IPS DF 6.9 (cell line): ENCODE measurements around the gene PLD2.
"Not testable (repeated sequence)": the region's sequence is repeated elsewhere in the genome, so short reads cannot be mapped to it uniquely, and the experiment has no call there.

Experiments used
- DNase-seq: peaks from one replicate; pipeline ENCODE4 v3.0.0-alpha.2; 2013; ENCODE audit warnings: low read depth, low spot score
- H3K27ac ChIP-seq: one replicate; pipeline ENCODE4 v1.5.1; 2013; ENCODE audit warnings: low read length, control low read depth
- H3K27me3 ChIP-seq: 2 replicates; pipeline ENCODE4 v1.6.1; 2013; ENCODE audit warnings: mild to moderate bottlenecking, low read length; ENCODE audit not compliant: control insufficient read depth, insufficient read depth
- H3K36me3 ChIP-seq: 2 replicates; pipeline ENCODE4 v1.6.1; 2013; ENCODE audit warnings: low read length; ENCODE audit not compliant: control insufficient read depth, insufficient read depth
- H3K4me1 ChIP-seq: 2 replicates; pipeline ENCODE4 v1.6.1; 2013; ENCODE audit warnings: low read length; ENCODE audit not compliant: control insufficient read depth, insufficient read depth
- H3K4me3 ChIP-seq: 2 replicates; pipeline ENCODE4 v1.5.1; 2013; ENCODE audit warnings: mild to moderate bottlenecking, low read length
- H3K9me3 ChIP-seq: 2 replicates; pipeline ENCODE4 v1.6.1; 2013; ENCODE audit warnings: low read length, inconsistent platforms; ENCODE audit not compliant: control insufficient read depth, insufficient read depth
- WGBS: extraction: QIAGEN DNeasy Blood & Tissue Kit; methylation state at CpG from one replicate; pipeline ENCODE4 v1.1.7; 2013; ENCODE audit warnings: mixed read lengths, missing lambda C conversion rate; ENCODE audit not compliant: insufficient read length, insufficient coverage; 5-methylcytosine and 5-hydroxymethylcytosine counted together

The PLD2 gene

GRCh38 chr17:4857347-4857746 lies 50.4 kb downstream of the PLD2 start:
- peaks cover 15% of the 10 kb centered on the region for H3K4me1 ChIP-seq
- WGBS, result no CpG with 5 or more reads among the region's 7 CpGs
- not testable (repeated sequence) for H3K9me3 ChIP-seq, H3K27me3 ChIP-seq, H3K4me3 ChIP-seq, H3K36me3 ChIP-seq, DNase-seq, H3K27ac ChIP-seq

DNA sequence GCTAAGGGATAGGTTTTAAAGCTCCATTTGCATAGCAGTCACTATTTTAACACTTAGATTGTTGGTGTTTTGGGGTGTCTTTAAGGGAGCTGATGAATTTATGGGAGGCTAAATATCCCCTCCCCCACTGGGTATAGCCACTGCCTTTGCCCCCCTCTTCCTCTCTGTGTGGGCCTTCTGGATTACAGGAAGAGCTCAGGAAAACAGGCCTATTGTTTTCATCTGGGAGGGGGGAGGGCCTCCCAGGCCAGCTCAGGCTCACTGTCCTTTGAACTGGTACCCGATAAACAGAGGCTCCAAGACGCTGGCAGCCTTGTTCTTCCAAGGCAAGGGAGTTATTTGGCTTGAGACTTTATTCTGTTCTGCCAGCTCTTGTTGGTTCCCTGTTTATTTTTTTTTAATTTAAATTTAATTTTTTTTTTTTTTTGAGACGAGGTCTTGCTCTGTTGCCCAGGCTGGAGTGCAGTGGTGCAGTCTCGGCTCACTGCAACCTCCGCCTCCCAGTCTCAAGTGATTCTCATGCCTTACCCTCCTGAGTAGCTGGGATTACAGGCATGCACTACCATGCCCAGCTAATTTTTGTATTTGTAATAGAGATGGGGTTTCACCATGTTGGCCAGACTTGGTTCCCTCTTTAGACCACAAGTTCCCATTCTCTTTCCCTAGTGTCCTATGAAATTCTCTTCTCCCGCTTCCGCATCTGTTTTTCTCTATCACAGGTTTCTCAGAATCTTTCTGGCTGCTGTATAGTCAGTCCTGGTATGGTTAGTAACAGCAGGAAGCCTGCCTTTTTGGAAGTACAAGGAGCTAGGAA lies 51.3 kb downstream of the PLD2 start:
- no CpG with 5 or more reads among the region's 7 CpGs for WGBS
- Histone ChIP-seq H3K27ac (no peak overlapping the region), H3K4me3 (no peak overlapping the region), H3K36me3 (no peaks in the 10 kb centered on the region), H3K9me3 (no peaks in the 10 kb centered on the region), H3K27me3 (no peaks in the 10 kb centered on the region), H3K4me1 (peaks cover 15% of the 10 kb centered on the region)
- DNase-seq, result no peak

- Histone ChIP-seq H3K27me3 (no peaks in the 10 kb centered on the region), H3K4me3 (no peak overlapping the region), H3K4me1 (peaks cover 12% of the 10 kb centered on the region), H3K9me3 (no peaks in the 10 kb centered on the region), H3K36me3 (no peaks in the 10 kb centered on the region), H3K27ac (no peak overlapping the region)
- no peak for DNase-seq
- no CpG with 5 or more reads among the region's 5 CpGs for WGBS
Observed at GRCh38 chr17:4858882-4859260, 51.9 kb downstream of the PLD2 start.

DNA sequence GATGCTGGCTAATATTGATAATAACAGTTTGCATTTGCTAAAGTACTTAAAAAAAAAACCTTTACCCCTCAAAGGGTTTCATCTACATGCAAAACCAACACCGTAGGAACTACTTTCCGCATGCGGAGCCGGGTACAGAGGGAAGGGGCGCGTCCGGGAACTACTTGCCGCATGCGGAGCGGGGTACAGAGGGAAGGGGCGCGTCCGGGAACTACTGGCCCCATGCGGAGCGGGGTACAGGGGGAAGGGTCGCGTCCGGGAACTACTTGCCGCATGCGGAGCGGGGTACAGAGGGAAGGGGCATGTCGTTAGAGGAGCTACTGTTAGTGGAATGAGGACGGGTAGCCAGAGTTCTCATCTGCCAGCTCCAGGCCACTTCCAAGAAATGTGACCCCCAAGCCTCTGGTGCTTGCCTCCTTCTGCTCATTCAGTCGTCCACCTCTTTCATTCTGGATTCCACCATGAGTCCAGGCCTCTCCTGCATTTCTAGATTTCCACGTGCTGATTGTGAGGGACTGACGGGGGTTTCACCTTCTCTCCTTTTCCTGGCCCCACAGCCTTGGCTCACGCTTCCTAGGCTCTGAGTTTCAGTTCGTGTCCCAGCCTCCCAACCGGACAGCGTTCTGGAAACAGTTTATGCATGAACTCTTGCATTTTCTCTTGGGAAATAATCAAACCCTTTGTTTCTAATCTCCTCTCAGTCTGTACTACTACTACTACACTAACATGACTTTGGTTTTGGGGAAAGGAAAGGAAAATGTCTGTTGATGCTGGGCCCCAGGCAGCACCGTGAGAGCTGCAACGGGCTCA lies 53.1 kb downstream of the PLD2 start:
- no peak for DNase-seq
- H3K4me3 ChIP-seq, result no peak overlapping the region
- no peak overlapping the region for H3K27ac ChIP-seq
- no peaks in the 10 kb centered on the region for H3K36me3 ChIP-seq
- H3K4me1 ChIP-seq, result peaks cover 12% of the 10 kb centered on the region
- H3K27me3 ChIP-seq, result no peaks in the 10 kb centered on the region
- no peaks in the 10 kb centered on the region for H3K9me3 ChIP-seq
- WGBS, result no CpG with 5 or more reads among the region's 32 CpGs

GRCh38 chr17:4860651-4861050 lies 53.7 kb downstream of the PLD2 start:
- no CpG with 5 or more reads among the region's 9 CpGs for WGBS

GRCh38 chr17:4861052-4861451 lies 54.1 kb downstream of the PLD2 start:
- Histone ChIP-seq H3K36me3 (no peaks in the 10 kb centered on the region), H3K4me1 (peaks cover 12% of the 10 kb centered on the region), H3K27me3 (no peaks in the 10 kb centered on the region), H3K4me3 (no peak overlapping the region), H3K27ac (no peak overlapping the region), H3K9me3 (no peaks in the 10 kb centered on the region)
- WGBS, result no CpG with 5 or more reads among the region's 16 CpGs
- DNase-seq, result no peak

More at GRCh38 chr17:4860651-4861050, 53.7 kb downstream of the PLD2 start:
- Histone ChIP-seq H3K36me3 (no peaks in the 10 kb centered on the region), H3K27ac (no peak overlapping the region), H3K9me3 (no peaks in the 10 kb centered on the region), H3K27me3 (no peaks in the 10 kb centered on the region), H3K4me3 (no peak overlapping the region), H3K4me1 (peaks cover 12% of the 10 kb centered on the region)
- DNase-seq, result no peak

DNA sequence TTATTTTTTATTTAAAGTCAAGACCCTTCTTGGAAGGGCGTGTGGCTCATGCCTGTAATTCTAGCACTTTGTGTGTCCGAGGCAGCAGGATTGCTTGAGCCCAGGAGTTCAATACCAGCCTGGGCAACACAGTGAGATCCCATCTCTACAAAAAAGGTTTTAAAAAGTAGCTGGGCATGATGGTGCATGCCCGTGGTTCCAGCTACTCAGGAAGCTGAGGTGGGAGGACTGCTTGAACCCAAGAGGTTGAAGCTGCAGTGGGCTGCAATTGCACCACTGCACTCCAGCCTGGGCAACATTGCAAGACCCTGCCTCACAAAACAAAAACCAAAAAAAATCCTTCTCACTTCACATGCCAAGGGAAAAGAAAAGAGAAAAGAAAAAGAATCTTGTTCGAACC lies 55.8 kb downstream of the PLD2 start:
- DNase-seq, result no peak
- Histone ChIP-seq H3K36me3 (no peaks in the 10 kb centered on the region), H3K4me1 (peaks cover 10% of the 10 kb centered on the region), H3K9me3 (no peaks in the 10 kb centered on the region), H3K27me3 (no peaks in the 10 kb centered on the region), H3K4me3 (no peak overlapping the region), H3K27ac (no peak overlapping the region)
- WGBS, result no CpG with 5 or more reads among the region's 4 CpGs

DNA sequence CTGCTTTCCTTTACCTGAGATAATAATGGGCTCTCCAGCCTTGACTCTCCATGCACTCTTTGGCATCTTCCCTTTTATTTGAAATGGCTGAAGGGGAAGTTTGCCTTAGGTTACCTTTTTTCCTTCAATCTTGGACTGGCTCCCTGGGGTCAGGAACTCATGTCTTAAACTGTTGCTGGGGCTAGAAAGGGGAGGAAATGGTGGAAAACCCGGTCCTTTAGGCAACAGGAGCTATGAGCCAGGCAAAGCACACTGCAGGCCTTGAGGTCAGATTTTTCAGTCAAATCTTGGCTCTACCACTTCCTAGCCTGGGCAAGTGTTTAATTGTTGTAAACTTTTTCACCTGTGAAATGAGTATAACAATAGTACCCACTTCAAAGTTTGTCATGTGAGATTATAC lies 56.4 kb downstream of the PLD2 start:
- peaks cover 8% of the 10 kb centered on the region for H3K4me1 ChIP-seq
- WGBS, result no CpG with 5 or more reads among the region's 1 CpG

DNA sequence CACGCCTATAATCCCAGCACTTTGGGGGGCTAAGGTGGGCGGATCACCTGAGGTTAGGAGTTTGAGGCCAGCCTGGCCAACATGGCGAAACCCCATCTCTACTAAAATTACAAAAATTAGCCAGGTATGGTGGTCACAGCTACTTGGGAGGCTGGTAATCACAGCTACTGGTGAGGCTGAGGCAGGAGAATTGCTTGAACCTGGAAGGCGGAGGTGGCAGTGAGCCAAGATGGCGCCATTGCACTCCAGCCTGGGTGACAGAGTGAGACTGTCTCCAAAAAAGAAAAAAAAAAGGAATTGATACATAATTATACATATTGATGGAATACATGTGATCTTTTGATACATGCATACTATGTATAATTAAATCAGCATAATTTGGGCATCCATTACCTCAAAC lies 60.6 kb downstream of the PLD2 start:
- not testable (repeated sequence) for H3K27me3 ChIP-seq, DNase-seq, H3K4me3 ChIP-seq, H3K4me1 ChIP-seq, H3K27ac ChIP-seq, H3K9me3 ChIP-seq, H3K36me3 ChIP-seq
- WGBS, result no CpG with 5 or more reads among the region's 5 CpGs

More for the DNA sequence above, 56.4 kb downstream of the PLD2 start:
- Histone ChIP-seq H3K27me3 (no peaks in the 10 kb centered on the region), H3K4me3 (no peak overlapping the region), H3K9me3 (no peaks in the 10 kb centered on the region), H3K36me3 (no peaks in the 10 kb centered on the region), H3K27ac (no peak overlapping the region)
- DNase-seq, result no peak

- H3K9me3 ChIP-seq, DNase-seq, H3K4me1 ChIP-seq, H3K27ac ChIP-seq, H3K27me3 ChIP-seq, H3K4me3 ChIP-seq, H3K36me3 ChIP-seq: not testable (repeated sequence)
- WGBS, result no CpG with 5 or more reads among the region's 22 CpGs
Observed at GRCh38 chr17:4869058-4869998, 62.4 kb downstream of the PLD2 start.
